GM12878 (cell line): ENCODE data around the gene SGSH. TPM values are rescaled to one million over a fixed set of nuclear protein-coding genes. Genes with fewer than 3 reads are reported as not detected.

ENCODE experiments used
- ATF7 ChIP-seq: fragments of 450-650 bp; IDR thresholded peaks from 2 replicates; pipeline ENCODE4 v1.6.1; 2016; ENCODE audit warnings: low read depth, mild to moderate bottlenecking
- CHD2 ChIP-seq: IDR thresholded peaks from 2 replicates; pipeline ENCODE4 v1.6.1; 2011; ENCODE audit warnings: low read depth, low read length, improper control_type of control experiment, borderline replicate concordance
- CREB1 ChIP-seq: IDR thresholded peaks from 2 replicates; pipeline ENCODE4 v1.6.1; 2012; ENCODE audit warnings: low read depth, mild to moderate bottlenecking, inconsistent platforms
- DPF2 ChIP-seq: fragments of 450-650 bp; IDR thresholded peaks from 2 replicates; pipeline ENCODE4 v1.6.1; 2017; ENCODE audit warnings: mild to moderate bottlenecking
- E4F1 ChIP-seq: fragments of 450-650 bp; IDR thresholded peaks from 2 replicates; pipeline ENCODE4 v1.6.1; 2018; ENCODE audit warnings: borderline replicate concordance, mild to moderate bottlenecking; ENCODE audit not compliant: partially characterized antibody
- FOXK2 ChIP-seq: fragments of 450-650 bp; IDR thresholded peaks from 2 replicates; pipeline ENCODE4 v1.6.1; 2017; ENCODE audit warnings: mild to moderate bottlenecking, moderate library complexity
- KLF5 ChIP-seq: fragments of 450-650 bp; IDR thresholded peaks from 2 replicates; pipeline ENCODE4 v1.6.1; 2014; ENCODE audit warnings: mild to moderate bottlenecking; ENCODE audit not compliant: partially characterized antibody
- MTA3 ChIP-seq: IDR thresholded peaks from 2 replicates; pipeline ENCODE4 v1.6.1; 2012; ENCODE audit warnings: low read length, inconsistent platforms, borderline replicate concordance
- PRDM15 ChIP-seq: fragments of 450-650 bp; formaldehyde crosslinking; IDR thresholded peaks from 2 replicates; pipeline ENCODE4 v1.4.0; 2020; ENCODE audit warnings: mild to moderate bottlenecking, moderate library complexity
- RCOR1 ChIP-seq: conservative IDR thresholded peaks from 2 replicates; pipeline ENCODE4 v1.6.1; 2012; ENCODE audit warnings: low read depth, low read length, improper control_type of control experiment
- REST ChIP-seq: IDR thresholded peaks from 2 replicates; pipeline ENCODE4 v1.6.1; 2012; ENCODE audit warnings: mild to moderate bottlenecking, low read depth, low read length
- SRF ChIP-seq, 2 experiments: IDR thresholded peaks; 2 replicates each; pipeline ENCODE4 v1.6.1; 2011; ENCODE audit warnings: low read depth in 2 of 2, low read length in 2 of 2, mild to moderate bottlenecking in 1 of 2, moderate library complexity in 1 of 2
- SUPT20H ChIP-seq: IDR thresholded peaks from 2 replicates; pipeline ENCODE4 v1.6.1; 2011; ENCODE audit warnings: low read depth, mild to moderate bottlenecking, low read length, moderate library complexity, borderline replicate concordance; ENCODE audit not compliant: control insufficient read depth
- TCF12 ChIP-seq: IDR thresholded peaks from 2 replicates; pipeline ENCODE4 v1.6.1; 2011; ENCODE audit warnings: low read depth, mild to moderate bottlenecking, low read length
- WRNIP1 ChIP-seq: IDR thresholded peaks from 2 replicates; pipeline ENCODE4 v1.6.1; 2011; ENCODE audit warnings: low read depth, low read length, improper control_type of control experiment, borderline replicate concordance
- ZBTB33 ChIP-seq: fragments of 450-650 bp; IDR thresholded peaks from 2 replicates; pipeline ENCODE4 v1.6.1; 2017; ENCODE audit warnings: mild to moderate bottlenecking
- ZNF217 ChIP-seq: fragments of 450-650 bp; IDR thresholded peaks from 2 replicates; pipeline ENCODE4 v1.6.1; 2017; ENCODE audit warnings: antibody characterized with exemption, mild to moderate bottlenecking
- polyA plus RNA-seq, 11 experiments: library from polyadenylated mRNA; depleted of rRNA in 4 of 11; unstranded in 6 of 11; stranded (reverse) in 5 of 11; fragments of >200 nt; fragmentation: Nextera tagmentation in 4 of 11; fragmentation: Illumina TruSeq in 1 of 11; extraction: Ambion mirVana in 4 of 11; extraction: Trizol in 1 of 11; gene quantifications; 1 replicate in 1 of 11; 2 replicates in 10 of 11; pipeline versions ENCODE4 v1.2.1 to v1.2.3, GENCODE V29; 2011 to 2016; ENCODE audit warnings: inconsistent platforms in 2 of 11, missing spikeins in 2 of 11, low read depth in 1 of 11
- total RNA-seq, 4 experiments: library from RNA; depleted of rRNA in 3 of 4; stranded (reverse); fragments of >200 nt in 3 of 4; fragmentation: Illumina TruSeq in 1 of 4; extraction: Trizol in 1 of 4; gene quantifications; 2 replicates each; pipeline versions ENCODE4 v1.2.1 to v1.2.3, GENCODE V29; 2013 to 2021

The SGSH gene
- total and polyA plus RNA-seq, 10 of the 15 experiments (the other 5 are each of a cell fraction or from before 2014, with no cell fraction given): 0.13 to 17.2 (median 6.0) TPM

GRCh38 chr17:80263253-80264204 lies 43.4 kb upstream of the SGSH start (continued):
- TF ChIP-seq CREB1 (peak; percentile 37; the same call in 1 of the 2 replicates), CHD2 (peak; percentile 72), WRNIP1 (no peak), ZBTB33 (no peak), SRF (IDR thresholded peaks at IDR 0.05; ENCODE audit: low read depth in 2 of 2, low read length in 2 of 2) (no peak), DPF2 (peak; percentile 46; the same call in 1 of the 2 replicates), ATF7 (peak; percentile 57), TCF12 (peak; percentile 92; the same call in 1 of the 2 replicates), PRDM15 (CRISPR knock-in tag) (peak; percentile 91), REST (no peak), FOXK2 (peak; percentile 57; the same call in 1 of the 2 replicates), ZNF217 (no peak), SUPT20H (no peak), E4F1 (no peak), MTA3 (peak; percentile 84; the same call in 1 of the 2 replicates), KLF5 (peak; percentile 50), RCOR1 (0 out of 2 replicates have a peak, but pooled peaks have one; percentile 37)
